Measurements from ENCODE around the gene ACVRL1.

DNA sequence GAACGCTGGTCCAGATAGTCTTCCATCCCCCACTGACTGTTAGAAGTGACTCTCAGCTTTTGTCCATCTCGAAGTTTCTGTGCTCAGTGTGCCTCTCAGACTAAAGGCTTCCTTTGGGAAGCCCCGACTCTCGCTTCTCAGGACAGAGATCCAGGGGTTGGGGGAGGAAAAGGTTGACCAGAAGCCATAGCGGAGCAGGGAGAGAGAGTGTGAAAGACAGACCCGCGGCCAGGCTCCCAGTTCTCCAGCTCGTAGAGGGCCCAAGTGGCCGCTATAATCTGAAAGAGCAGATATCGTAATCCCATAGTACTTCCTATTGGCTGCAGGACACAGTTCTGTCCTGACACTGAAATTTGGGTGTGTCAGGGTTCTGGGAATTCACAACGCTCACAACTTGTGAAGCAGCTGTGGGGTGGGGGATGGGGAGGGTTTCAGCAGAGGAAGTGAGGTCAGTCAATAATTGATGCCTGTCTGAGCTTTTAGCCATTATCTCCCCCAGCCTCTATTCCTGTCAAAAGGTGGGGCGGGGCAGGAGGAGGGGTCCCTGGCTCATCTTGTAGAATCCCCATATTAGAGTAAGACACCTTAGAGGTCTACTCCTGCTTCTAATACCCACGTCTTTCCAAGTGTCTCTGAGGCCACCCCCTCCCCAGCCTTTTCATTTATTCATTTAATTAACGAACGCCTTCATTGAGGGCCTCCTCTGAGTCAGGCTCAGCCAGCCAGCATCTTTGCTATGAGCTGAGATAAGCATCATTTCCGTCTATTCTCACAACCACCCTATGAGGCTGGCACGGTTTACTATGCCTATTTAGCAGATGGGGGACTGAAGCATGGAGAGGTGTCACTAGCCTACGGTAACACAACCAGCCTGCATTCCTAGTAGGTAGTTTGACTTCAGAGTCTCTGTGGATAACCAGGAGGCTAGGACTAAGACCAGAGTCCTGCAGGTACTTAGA, 1.6 kb upstream of the ACVRL1 start:
- TF ChIP-seq, protein P1, sequence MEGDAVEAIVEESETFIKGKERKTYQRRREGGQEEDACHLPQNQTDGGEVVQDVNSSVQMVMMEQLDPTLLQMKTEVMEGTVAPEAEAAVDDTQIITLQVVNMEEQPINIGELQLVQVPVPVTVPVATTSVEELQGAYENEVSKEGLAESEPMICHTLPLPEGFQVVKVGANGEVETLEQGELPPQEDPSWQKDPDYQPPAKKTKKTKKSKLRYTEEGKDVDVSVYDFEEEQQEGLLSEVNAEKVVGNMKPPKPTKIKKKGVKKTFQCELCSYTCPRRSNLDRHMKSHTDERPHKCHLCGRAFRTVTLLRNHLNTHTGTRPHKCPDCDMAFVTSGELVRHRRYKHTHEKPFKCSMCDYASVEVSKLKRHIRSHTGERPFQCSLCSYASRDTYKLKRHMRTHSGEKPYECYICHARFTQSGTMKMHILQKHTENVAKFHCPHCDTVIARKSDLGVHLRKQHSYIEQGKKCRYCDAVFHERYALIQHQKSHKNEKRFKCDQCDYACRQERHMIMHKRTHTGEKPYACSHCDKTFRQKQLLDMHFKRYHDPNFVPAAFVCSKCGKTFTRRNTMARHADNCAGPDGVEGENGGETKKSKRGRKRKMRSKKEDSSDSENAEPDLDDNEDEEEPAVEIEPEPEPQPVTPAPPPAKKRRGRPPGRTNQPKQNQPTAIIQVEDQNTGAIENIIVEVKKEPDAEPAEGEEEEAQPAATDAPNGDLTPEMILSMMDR (IDR thresholded peaks at IDR 0.05; ENCODE audit: low read length): no peak
- TF ChIP-seq EZH2 (IDR thresholded peaks at IDR 0.05; ENCODE audit: borderline replicate concordance, low read length): no peak

All from OCI-LY1 (cell line).